Erythroblast (primary cell): ENCODE measurements around the gene RCAN2.

Experiments used
- GATA1 ChIP-seq: IDR thresholded peaks from 2 replicates; pipeline ENCODE4 v1.6.1; 2011; ENCODE audit warnings: low read depth, mild to moderate bottlenecking, control low read depth, low read length, moderate library complexity
- POLR2A ChIP-seq: IDR thresholded peaks from 2 replicates; pipeline ENCODE4 v1.6.1; 2011; ENCODE audit warnings: mild to moderate bottlenecking, low read length

DNA sequence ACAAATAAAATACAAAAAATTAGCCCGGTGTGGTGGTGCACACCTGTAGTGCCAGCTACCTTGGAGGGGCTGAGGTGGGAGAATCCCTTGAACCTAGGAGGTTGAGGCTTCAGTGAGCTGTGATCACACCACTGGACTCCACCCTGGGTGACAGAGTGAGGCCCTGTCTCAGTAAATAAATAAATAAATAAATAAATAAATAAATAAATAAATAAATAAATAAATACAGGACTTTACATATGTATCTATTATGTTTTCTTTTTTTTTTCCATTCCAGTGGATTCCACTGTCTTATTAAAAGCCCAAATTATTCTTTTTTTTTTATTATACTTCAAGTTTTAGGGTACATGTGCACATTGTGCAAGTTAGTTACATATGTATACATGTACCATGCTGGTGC, 279.3 kb downstream of the RCAN2 start:
- TF ChIP-seq POLR2A (no peak), GATA1 (no peak)
